ENCODE results near the gene MYBBP1A. TPM values are rescaled to one million over a fixed set of nuclear protein-coding genes. Genes with fewer than 3 reads are reported as not detected.

Gene MYBBP1A
- total RNA-seq, 1 donor from 2014 or later, result 73.5 TPM

GRCh38 chr17:4523946-4524345 is 31.2 kb downstream of the MYBBP1A start:
- H3K4me3 Mint-ChIP-seq, result no peak overlapping the region

GRCh38 chr17:4522661-4523060 is 32.5 kb downstream of the MYBBP1A start:
- Mint-ChIP-seq H3K4me1 (peaks cover 45% of the 10 kb centered on the region), H3K4me3 (no peak overlapping the region), H3K9me3 (no peaks in the 10 kb centered on the region), H3K27me3 (ENCODE audit: low read depth) (no peaks in the 10 kb centered on the region), H3K27ac (peak overlapping the region; percentile 26), H3K36me3 (no peaks in the 10 kb centered on the region)
- TF ChIP-seq, protein P1, sequence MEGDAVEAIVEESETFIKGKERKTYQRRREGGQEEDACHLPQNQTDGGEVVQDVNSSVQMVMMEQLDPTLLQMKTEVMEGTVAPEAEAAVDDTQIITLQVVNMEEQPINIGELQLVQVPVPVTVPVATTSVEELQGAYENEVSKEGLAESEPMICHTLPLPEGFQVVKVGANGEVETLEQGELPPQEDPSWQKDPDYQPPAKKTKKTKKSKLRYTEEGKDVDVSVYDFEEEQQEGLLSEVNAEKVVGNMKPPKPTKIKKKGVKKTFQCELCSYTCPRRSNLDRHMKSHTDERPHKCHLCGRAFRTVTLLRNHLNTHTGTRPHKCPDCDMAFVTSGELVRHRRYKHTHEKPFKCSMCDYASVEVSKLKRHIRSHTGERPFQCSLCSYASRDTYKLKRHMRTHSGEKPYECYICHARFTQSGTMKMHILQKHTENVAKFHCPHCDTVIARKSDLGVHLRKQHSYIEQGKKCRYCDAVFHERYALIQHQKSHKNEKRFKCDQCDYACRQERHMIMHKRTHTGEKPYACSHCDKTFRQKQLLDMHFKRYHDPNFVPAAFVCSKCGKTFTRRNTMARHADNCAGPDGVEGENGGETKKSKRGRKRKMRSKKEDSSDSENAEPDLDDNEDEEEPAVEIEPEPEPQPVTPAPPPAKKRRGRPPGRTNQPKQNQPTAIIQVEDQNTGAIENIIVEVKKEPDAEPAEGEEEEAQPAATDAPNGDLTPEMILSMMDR (IDR thresholded peaks at IDR 0.05; ENCODE audit: unreplicated experiment), result no peak
- no peak for DNase-seq (ENCODE audit: low spot score in 2 of 2, unreplicated experiment in 2 of 2)

More at GRCh38 chr17:4523946-4524345, 31.2 kb downstream of the MYBBP1A start:
- TF ChIP-seq, protein P1 (IDR thresholded peaks at IDR 0.05; ENCODE audit: unreplicated experiment), result no peak
- Mint-ChIP-seq H3K4me1 (peaks cover 42% of the 10 kb centered on the region), H3K27me3 (ENCODE audit: low read depth) (no peaks in the 10 kb centered on the region), H3K27ac (peak overlapping the region; percentile 21), H3K36me3 (no peaks in the 10 kb centered on the region), H3K9me3 (no peaks in the 10 kb centered on the region)
- no peak for DNase-seq (ENCODE audit: low spot score in 2 of 2, unreplicated experiment in 2 of 2)

DNA sequence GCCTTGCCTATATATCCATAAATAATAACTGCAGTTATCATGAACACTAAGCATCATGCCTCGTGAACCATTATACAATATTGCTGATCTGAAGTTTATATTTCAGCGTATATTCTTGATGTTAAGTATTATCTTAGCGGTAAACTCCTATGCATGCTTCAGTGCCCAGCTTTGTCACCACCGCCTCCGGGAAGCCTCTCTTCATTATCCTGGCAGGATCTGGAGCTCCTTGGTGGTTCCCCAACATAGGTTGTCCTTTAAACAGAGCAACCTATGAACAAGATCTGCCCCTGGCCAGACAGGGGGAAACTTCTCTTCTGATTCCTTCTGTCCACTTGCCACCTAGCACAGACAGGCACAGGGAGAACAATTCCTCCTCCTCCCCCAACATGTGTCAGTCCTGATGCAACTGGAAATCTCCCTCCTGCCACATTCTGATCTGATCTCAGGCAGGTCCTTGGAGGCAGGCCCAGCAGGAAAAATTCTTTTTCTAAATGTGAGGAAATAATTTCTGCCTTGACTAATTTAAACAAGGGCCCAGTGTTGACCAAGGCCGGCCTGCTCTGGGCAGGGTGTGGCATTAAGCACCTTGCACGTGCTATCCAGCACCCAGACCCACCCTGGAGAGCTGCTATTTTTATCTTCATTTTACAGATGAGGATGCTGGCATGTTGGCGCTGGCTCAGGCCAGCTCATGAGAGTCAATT is 34.1 kb downstream of the MYBBP1A start:
- peaks cover 1% of the 10 kb centered on the region for H3K36me3 Mint-ChIP-seq
- TF ChIP-seq, protein P1 (IDR thresholded peaks at IDR 0.05; ENCODE audit: unreplicated experiment), result no peak
- no peak for DNase-seq (ENCODE audit: low spot score in 2 of 2, unreplicated experiment in 2 of 2)
- H3K4me1 Mint-ChIP-seq, result peaks cover 45% of the 10 kb centered on the region
- no peak overlapping the region for H3K4me3 Mint-ChIP-seq
- no peaks in the 10 kb centered on the region for H3K27me3 Mint-ChIP-seq (ENCODE audit: low read depth)
- H3K27ac Mint-ChIP-seq, result peak overlapping the region; percentile 97
- H3K9me3 Mint-ChIP-seq, result no peaks in the 10 kb centered on the region

GRCh38 chr17:4520060-4520893 is 34.9 kb downstream of the MYBBP1A start:
- Mint-ChIP-seq H3K27ac (peak overlapping the region; percentile 97), H3K27me3 (ENCODE audit: low read depth) (no peaks in the 10 kb centered on the region)
- no peak for DNase-seq (ENCODE audit: low spot score in 2 of 2, unreplicated experiment in 2 of 2)

DNA sequence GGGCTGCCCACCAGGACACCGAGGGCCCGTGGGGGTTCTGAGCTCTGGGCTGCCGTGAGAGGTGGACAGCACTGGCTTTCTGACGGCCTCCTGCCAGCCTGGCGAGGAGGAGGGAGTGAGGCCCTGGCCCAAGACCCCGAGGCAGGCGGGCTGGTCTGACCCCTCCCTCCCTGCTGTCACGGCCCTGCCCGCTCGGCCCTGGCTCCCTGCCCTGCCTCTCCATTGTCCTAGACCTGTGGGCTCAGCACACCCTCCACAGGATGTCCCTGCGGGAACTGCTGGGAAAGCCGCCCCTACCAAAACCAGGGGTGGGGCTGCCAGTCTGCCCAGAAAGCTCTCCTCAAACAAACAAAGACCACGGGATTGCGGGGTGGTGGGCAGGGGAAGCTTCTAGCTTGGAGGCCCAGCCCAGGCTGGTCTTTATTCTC is 35.8 kb downstream of the MYBBP1A start:
- Mint-ChIP-seq H3K9me3 (no peaks in the 10 kb centered on the region), H3K36me3 (peaks cover 1% of the 10 kb centered on the region), H3K27me3 (ENCODE audit: low read depth) (no peaks in the 10 kb centered on the region)

More at GRCh38 chr17:4520060-4520893, 34.9 kb downstream of the MYBBP1A start:
- Mint-ChIP-seq H3K4me1 (peaks cover 45% of the 10 kb centered on the region), H3K36me3 (peaks cover 1% of the 10 kb centered on the region), H3K9me3 (no peaks in the 10 kb centered on the region), H3K4me3 (peak overlapping the region; percentile 17)
- TF ChIP-seq, protein P1 (IDR thresholded peaks at IDR 0.05; ENCODE audit: unreplicated experiment), result no peak

More for the DNA sequence above, 35.8 kb downstream of the MYBBP1A start:
- TF ChIP-seq, protein P1 (IDR thresholded peaks at IDR 0.05; ENCODE audit: unreplicated experiment), result no peak
- peak overlapping the region; percentile 86 for H3K27ac Mint-ChIP-seq
- H3K4me3 Mint-ChIP-seq, result no peak overlapping the region
- no peak for DNase-seq (ENCODE audit: low spot score in 2 of 2, unreplicated experiment in 2 of 2)
- H3K4me1 Mint-ChIP-seq, result peaks cover 51% of the 10 kb centered on the region

All from mesothelial cell of epicardium (in vitro differentiated cells).